Thymus (tissue), 11 donors: ENCODE results near the gene FAF1. TPM values are rescaled to one million over a fixed set of nuclear protein-coding genes. Genes with fewer than 3 reads are reported as not detected.

Experiments
- DNase-seq, 9 donors: peaks; one replicate each; pipeline ENCODE4 v3.0.0-alpha.2; 2013; ENCODE audit warnings: low spot score in 9 of 9, low read depth in 6 of 9, missing footprints in 1 of 9
- H3K27ac ChIP-seq, 2 donors: one replicate each; pipeline ENCODE4 v1.5.1; 2013; ENCODE audit warnings: control low read depth in 1 of 2, low read depth in 1 of 2, low read length in 1 of 2, mild to moderate bottlenecking in 1 of 2, moderate library complexity in 1 of 2
- H3K27me3 ChIP-seq, 2 donors: one replicate each; pipeline ENCODE4 v1.5.1; 2013; ENCODE audit warnings: low read length in 1 of 2; ENCODE audit not compliant: control insufficient read depth in 2 of 2, insufficient read depth in 1 of 2
- H3K36me3 ChIP-seq, 2 donors: one replicate each; pipeline ENCODE4 v1.5.1; 2013; ENCODE audit warnings: low read length in 1 of 2, mild to moderate bottlenecking in 1 of 2, moderate library complexity in 1 of 2; ENCODE audit not compliant: control insufficient read depth in 2 of 2, insufficient read depth in 2 of 2
- H3K4me1 ChIP-seq, 2 donors: one replicate each; pipeline ENCODE4 v1.5.1; 2013; ENCODE audit warnings: low read length in 2 of 2; ENCODE audit not compliant: control insufficient read depth in 2 of 2, insufficient read depth in 2 of 2
- H3K4me3 ChIP-seq, 2 donors: one replicate each; pipeline ENCODE4 v1.5.1; 2013; ENCODE audit warnings: low read length in 2 of 2, control low read depth in 1 of 2, mild to moderate bottlenecking in 1 of 2
- H3K9me3 ChIP-seq, 2 donors: one replicate each; pipeline ENCODE4 v1.5.1; 2013; ENCODE audit warnings: low read length in 1 of 2, mild to moderate bottlenecking in 1 of 2; ENCODE audit not compliant: control insufficient read depth in 2 of 2, insufficient read depth in 1 of 2
- WGBS: extraction: QIAGEN DNeasy Blood & Tissue Kit; methylation state at CpG from one replicate; pipeline ENCODE4 v1.1.7; 2013; 5-methylcytosine and 5-hydroxymethylcytosine counted together
- polyA plus RNA-seq: library from polyadenylated mRNA; stranded (reverse); fragments of 200-250 nt; gene quantifications from one replicate; pipeline ENCODE4 v1.2.3, GENCODE V29; 2013
- total RNA-seq: library from RNA; stranded (reverse); fragments of 120-200 nt; gene quantifications from one replicate; pipeline ENCODE4 v1.2.4, GENCODE V29; 2013
- donor health status: healthy.

Gene FAF1
- total and polyA plus RNA-seq, 2 donors: 39.1 to 66.3 TPM

DNA sequence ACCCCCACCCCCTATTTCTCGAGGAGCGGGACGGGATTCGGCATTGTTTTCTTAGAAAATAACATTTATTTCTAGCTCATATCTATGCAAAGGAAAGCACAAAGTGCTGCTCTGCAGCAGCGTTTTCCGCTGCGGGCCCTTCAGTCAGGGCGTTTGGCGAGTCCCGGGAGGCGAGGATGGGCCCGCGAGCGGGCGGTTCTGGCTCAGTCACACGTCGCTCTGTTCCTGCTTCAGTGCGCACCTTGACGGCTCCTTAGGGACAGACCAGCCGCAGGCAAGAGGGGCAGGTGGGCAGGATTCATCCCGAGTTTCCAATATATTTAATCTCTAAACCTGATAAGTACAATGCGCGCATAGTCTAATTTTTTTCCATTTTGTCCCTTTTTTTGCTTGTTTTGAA, 542.6 kb downstream of the FAF1 start:
- H3K4me1 ChIP-seq: peaks cover 6 to 7% of the 10 kb centered on the region in 2 donors
- no peak overlapping the region for H3K27ac ChIP-seq
- no peak overlapping the region for H3K4me3 ChIP-seq
- H3K9me3 ChIP-seq: peaks cover 0 to 4% of the 10 kb centered on the region in 2 donors
- peaks cover 89 to 97% of the 10 kb centered on the region in 2 donors for H3K27me3 ChIP-seq
- 13% methylated on average over 23 of the region's 23 CpGs for WGBS
- H3K36me3 ChIP-seq: no peaks in the 10 kb centered on the region
- no peak for DNase-seq

DNA sequence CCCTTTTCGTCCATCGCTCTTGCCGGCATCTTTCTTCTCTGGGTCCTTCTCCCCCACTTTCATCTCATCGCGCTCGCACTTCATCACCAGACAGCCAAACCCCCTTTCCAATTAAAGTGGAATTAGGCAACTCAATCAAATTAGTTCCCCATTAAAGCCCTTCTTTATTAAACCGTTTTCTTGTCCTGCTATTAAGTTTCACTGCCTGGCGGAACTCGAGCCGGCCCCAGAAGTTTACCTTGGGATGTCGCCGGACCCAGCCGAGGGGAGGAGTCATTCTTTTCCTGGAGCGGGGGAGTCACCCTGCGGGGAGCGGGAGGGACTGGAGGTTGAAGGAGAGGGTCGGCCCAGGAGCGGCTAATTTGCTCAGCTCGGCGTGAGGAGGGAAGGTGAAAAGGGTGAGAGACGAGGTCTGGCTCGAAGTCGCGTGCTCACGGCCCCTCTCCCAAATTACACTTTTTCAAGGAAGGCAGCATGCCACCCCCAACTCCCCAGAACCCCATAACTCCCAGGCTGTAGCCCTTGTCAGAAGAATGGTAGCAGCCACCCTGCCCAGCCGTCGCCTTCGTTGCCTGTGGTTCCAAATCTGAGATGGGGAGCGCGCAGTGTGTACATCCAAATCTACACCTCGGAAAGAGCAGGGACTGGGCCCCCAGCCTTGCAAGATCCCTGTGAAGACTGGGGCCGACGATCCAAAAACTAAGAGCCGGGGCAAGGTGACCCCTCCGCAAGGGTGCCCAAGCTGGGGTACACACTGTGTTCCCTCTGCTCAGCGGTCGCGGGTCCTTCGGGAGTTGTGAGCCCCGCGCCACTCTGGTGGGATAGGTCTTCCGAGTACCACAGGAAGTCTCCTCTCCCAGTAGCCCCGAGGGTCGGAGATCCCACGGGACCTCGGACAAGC, 543.3 kb downstream of the FAF1 start:
- H3K4me1 ChIP-seq: peaks cover 6 to 7% of the 10 kb centered on the region in 2 donors
- H3K27me3 ChIP-seq: peaks cover 85 to 92% of the 10 kb centered on the region in 2 donors

DNA sequence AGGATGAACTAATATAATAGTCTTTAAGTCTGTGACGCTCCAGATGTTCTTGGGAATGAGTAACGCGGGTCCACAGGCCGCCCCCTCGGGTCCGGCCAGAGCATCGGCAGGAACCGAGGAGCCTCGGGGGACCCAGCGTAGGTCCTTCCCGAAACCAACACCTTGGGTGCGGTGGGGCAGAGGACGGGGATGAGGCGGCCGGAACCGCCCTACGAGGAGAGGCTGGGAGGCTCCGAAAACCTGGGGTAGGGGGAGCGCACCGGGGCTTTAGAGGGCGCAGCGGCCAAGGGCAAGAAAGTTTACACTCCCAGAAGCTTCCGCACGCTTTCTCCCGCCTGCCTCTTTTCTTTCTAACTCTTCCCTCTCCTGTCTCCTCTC, 543.9 kb downstream of the FAF1 start:
- H3K36me3 ChIP-seq: no peaks in the 10 kb centered on the region
- WGBS: 4% methylated on average over 25 of the region's 25 CpGs
- H3K27ac ChIP-seq: no peak overlapping the region
- H3K4me1 ChIP-seq: peaks cover 4 to 6% of the 10 kb centered on the region in 2 donors
- H3K9me3 ChIP-seq: peaks cover 0 to 4% of the 10 kb centered on the region in 2 donors
- peaks cover 80 to 89% of the 10 kb centered on the region in 2 donors for H3K27me3 ChIP-seq
- H3K4me3 ChIP-seq: no peak overlapping the region
- no peak for DNase-seq

More for the DNA sequence above, 543.3 kb downstream of the FAF1 start:
- no peak for DNase-seq
- Histone ChIP-seq H3K9me3 (peaks cover 0 to 4% of the 10 kb centered on the region in 2 donors), H3K36me3 (no peaks in the 10 kb centered on the region), H3K27ac (no peak overlapping the region), H3K4me3 (no peak overlapping the region)
- 8% methylated on average over 46 of the region's 46 CpGs for WGBS

DNA sequence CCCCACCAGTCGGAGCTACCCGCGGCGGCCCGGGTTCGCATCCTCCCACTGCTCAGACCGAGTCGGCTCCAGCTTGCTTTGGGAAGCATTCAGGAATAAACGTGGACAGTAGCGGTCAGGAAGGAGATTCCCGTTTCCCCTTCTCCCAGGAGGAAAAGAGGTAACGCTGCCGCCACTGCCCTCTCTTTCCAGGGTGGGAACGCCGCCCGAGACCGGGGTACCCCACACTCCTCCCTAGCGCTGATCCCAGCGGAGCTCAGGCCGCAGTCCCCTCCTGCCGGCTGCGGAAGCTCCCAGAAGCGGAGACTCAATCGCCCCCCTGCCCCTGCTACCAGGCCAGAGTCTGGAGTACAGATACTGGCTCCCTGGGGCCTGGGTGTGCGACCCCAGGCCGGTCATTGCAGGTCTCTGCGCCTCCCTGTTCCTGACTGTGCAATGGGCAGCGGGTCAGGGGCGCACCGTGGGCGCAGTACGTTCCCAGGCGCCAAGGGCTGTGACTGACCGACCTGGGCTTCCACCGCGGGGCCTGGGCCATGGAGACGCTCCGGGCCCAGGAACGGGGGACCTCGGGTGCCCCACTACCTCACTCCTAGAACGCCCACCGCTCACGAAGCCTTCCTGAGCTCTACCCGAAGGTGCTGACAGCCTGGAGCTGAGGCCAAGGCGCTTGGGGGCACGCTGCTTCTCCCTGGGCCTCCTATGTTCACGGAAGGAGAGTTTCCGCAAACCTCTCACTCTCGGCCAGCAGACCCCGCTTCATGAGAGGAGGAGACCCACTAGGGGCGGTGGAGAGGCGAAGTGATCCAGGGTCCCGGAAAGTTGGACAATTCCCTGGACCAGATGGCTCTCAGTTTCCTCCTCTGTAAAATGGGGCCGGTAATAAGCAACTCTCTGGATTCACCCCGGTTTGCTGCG, 544.6 kb downstream of the FAF1 start:
- H3K4me3 ChIP-seq: no peak overlapping the region
- peaks cover 0 to 4% of the 10 kb centered on the region in 2 donors for H3K4me1 ChIP-seq
- peaks cover 0 to 4% of the 10 kb centered on the region in 2 donors for H3K9me3 ChIP-seq
- WGBS: 11% methylated on average over 56 of the region's 56 CpGs
- no peak overlapping the region for H3K27ac ChIP-seq
- no peak for DNase-seq
- H3K36me3 ChIP-seq: no peaks in the 10 kb centered on the region
- peaks cover 75 to 84% of the 10 kb centered on the region in 2 donors for H3K27me3 ChIP-seq

DNA sequence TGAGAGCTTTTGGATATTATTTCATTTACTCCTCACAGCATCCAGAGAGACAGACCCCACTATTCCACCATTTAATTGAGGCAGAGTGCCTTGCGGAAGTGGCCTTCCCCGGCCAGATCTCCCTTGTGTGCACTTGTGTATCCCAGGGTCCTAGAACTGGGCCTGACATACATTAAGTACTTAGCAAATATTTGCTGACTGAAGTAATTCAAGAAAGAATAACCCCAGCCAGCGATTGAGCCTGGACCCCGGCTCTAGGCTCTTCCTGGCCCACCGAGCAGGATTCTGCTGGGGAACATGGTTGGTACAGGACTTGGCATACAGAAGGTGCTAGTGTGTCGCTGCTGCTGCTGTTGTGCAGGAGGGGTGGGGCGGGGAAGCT, 545.2 kb downstream of the FAF1 start:
- peaks cover 0 to 4% of the 10 kb centered on the region in 2 donors for H3K4me1 ChIP-seq
- peaks cover 0 to 4% of the 10 kb centered on the region in 2 donors for H3K9me3 ChIP-seq
- no peaks in the 10 kb centered on the region for H3K36me3 ChIP-seq
- DNase-seq: no peak
- H3K27ac ChIP-seq: no peak overlapping the region
- WGBS: 45% methylated on average over 7 of the region's 7 CpGs
- H3K27me3 ChIP-seq: peaks cover 68 to 78% of the 10 kb centered on the region in 2 donors
- H3K4me3 ChIP-seq: no peak overlapping the region

- Histone ChIP-seq H3K27ac (no peak overlapping the region), H3K27me3 (peaks cover 50 to 61% of the 10 kb centered on the region in 2 donors), H3K36me3 (no peaks in the 10 kb centered on the region), H3K4me3 (no peak overlapping the region), H3K9me3 (peaks cover 0 to 4% of the 10 kb centered on the region in 2 donors), H3K4me1 (no peaks in the 10 kb centered on the region)
- 100% methylated on average over 1 of the region's 1 CpG for WGBS
- no peak for DNase-seq
Measured at GRCh38 chr1:50412813-50413476, 547.1 kb downstream of the FAF1 start.

- Histone ChIP-seq H3K9me3 (no peaks in the 10 kb centered on the region), H3K4me3 (no peak overlapping the region), H3K27ac (no peak overlapping the region), H3K27me3 (peaks cover 0 to 2% of the 10 kb centered on the region in 2 donors), H3K36me3 (no peaks in the 10 kb centered on the region), H3K4me1 (no peaks in the 10 kb centered on the region)
- no peak for DNase-seq
- WGBS: 92% methylated on average over 4 of the region's 4 CpGs
Measured at GRCh38 chr1:50405814-50406213, 554.3 kb downstream of the FAF1 start.

- no peak for DNase-seq
- Histone ChIP-seq H3K36me3 (no peaks in the 10 kb centered on the region), H3K27ac (no peak overlapping the region), H3K4me1 (no peaks in the 10 kb centered on the region), H3K9me3 (no peaks in the 10 kb centered on the region), H3K27me3 (no peaks in the 10 kb centered on the region), H3K4me3 (no peak overlapping the region)
- 69% methylated on average over 2 of the region's 2 CpGs for WGBS
Measured at GRCh38 chr1:50393522-50394120, 566.4 kb downstream of the FAF1 start.
